CD4-positive, alpha-beta T cell treated with Interleukin-1 beta for 1 hour (primary cell): Measurements from ENCODE around the gene HELLS.
"Not testable (repeated sequence)": the region's sequence is repeated elsewhere in the genome, so short reads cannot be mapped to it uniquely, and the experiment has no call there.

Source experiments
- DNase-seq, 2 donors: peaks; one replicate each; pipeline ENCODE4 v3.0.0-alpha.2; 2020 to 2022

HELLS gene

GRCh38 chr10:94545391-94546048 is at the start of gene HELLS:
Gene HELLS, plus strand, starts transcription at chr10:94545788. Its CDS starts 134 bp downstream, at chr10:94545922.
- peak; percentile 72 to 81 for DNase-seq

- no peak for DNase-seq
Measured at GRCh38 chr10:94496010-94496409, 49.6 kb upstream of the HELLS start.

GRCh38 chr10:94496646-94497045 is 48.9 kb upstream of the HELLS start:
- no peak for DNase-seq

GRCh38 chr10:94500063-94500462 is 45.5 kb upstream of the HELLS start:
- DNase-seq = no peak

GRCh38 chr10:94521276-94522250 is 24.0 kb upstream of the HELLS start:
- no peak for DNase-seq

- no peak for DNase-seq
Measured at GRCh38 chr10:94524146-94524545, 21.4 kb upstream of the HELLS start.

GRCh38 chr10:94524711-94525110 is 20.9 kb upstream of the HELLS start:
- no peak for DNase-seq

GRCh38 chr10:94531550-94531949 is 14.0 kb upstream of the HELLS start:
- not testable (repeated sequence) for DNase-seq

- DNase-seq = no peak
Measured at GRCh38 chr10:94533027-94533426, 12.6 kb upstream of the HELLS start.

- not testable (repeated sequence) for DNase-seq
Measured at GRCh38 chr10:94542282-94542681, 3.3 kb upstream of the HELLS start.

- DNase-seq = no peak
Measured at GRCh38 chr10:94546049-94546900, 687 bp downstream of the HELLS start.

GRCh38 chr10:94546901-94547185 is 1.3 kb downstream of the HELLS start:
- DNase-seq = no peak

- DNase-seq = no peak
Measured at GRCh38 chr10:94549221-94549620, 3.6 kb downstream of the HELLS start.

- DNase-seq = not testable (repeated sequence)
Measured at GRCh38 chr10:94567714-94568307, 22.2 kb downstream of the HELLS start.

GRCh38 chr10:94571081-94571480 is 25.5 kb downstream of the HELLS start:
- DNase-seq = no peak

- DNase-seq = no peak
Measured at GRCh38 chr10:94571528-94571927, 25.9 kb downstream of the HELLS start.

GRCh38 chr10:94578790-94579189 is 33.2 kb downstream of the HELLS start:
- DNase-seq = no peak

- DNase-seq = no peak
Measured at GRCh38 chr10:94583124-94583523, 37.5 kb downstream of the HELLS start.

- no peak for DNase-seq
Measured at GRCh38 chr10:94591461-94592205, 46.0 kb downstream of the HELLS start.

GRCh38 chr10:94602729-94603515 is 57.3 kb downstream of the HELLS start:
- DNase-seq = no peak

- no peak for DNase-seq
Measured at GRCh38 chr10:94607111-94607510, 61.5 kb downstream of the HELLS start.
